ENCODE results near the gene CSF2RB. TPM values are rescaled to one million over a fixed set of nuclear protein-coding genes. Genes with fewer than 3 reads are reported as not detected.

Gene CSF2RB
- total RNA-seq, 4 donors from 2014 or later, result 1.2 to 9.7 (median 6.0) TPM

DNA sequence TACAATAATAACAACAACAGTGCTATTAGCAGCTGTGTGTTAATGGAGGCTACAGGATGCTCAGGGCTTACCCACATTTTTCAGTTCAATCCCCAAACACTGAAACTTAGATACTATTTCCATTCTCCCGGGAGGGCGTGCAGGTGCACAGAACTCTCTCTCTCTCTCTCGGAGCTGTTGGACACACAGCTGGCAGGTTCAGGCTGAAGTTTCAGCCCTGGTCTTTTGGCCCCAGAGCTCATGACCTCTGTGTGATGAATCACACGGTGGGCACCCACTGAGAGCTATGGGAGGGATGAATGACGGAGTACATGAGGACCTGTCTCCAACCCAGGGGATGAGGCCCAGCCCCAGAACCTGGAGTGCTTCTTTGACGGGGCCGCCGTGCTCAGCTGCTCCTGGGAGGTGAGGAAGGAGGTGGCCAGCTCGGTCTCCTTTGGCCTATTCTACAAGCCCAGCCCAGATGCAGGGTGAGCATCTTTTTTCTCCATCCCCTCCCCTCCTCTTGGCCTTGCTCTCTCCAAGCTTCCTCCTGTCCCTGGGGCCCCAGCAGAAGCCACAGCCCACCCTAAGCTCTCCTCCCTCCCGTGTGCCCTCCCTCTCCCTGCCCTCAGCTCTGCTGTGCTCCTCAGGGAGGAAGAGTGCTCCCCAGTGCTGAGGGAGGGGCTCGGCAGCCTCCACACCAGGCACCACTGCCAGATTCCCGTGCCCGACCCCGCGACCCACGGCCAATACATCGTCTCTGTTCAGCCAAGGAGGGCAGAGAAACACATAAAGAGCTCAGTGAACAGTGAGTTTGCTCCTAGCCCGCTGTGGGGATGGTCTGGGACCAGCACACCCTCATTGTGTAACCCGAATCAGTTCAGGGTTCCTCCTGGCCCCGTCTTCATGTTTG, 16.9 kb downstream of the CSF2RB start:
- no peak for TF ChIP-seq POLR2A (IDR thresholded peaks at IDR 0.05)
- TF ChIP-seq EP300 (IDR thresholded peaks at IDR 0.05; ENCODE audit: low read depth), result no peak
- peak in 1 of 3 donors; percentile 40 for TF ChIP-seq POLR2AphosphoS5 (IDR thresholded peaks at IDR 0.05)
- TF ChIP-seq, protein P1, sequence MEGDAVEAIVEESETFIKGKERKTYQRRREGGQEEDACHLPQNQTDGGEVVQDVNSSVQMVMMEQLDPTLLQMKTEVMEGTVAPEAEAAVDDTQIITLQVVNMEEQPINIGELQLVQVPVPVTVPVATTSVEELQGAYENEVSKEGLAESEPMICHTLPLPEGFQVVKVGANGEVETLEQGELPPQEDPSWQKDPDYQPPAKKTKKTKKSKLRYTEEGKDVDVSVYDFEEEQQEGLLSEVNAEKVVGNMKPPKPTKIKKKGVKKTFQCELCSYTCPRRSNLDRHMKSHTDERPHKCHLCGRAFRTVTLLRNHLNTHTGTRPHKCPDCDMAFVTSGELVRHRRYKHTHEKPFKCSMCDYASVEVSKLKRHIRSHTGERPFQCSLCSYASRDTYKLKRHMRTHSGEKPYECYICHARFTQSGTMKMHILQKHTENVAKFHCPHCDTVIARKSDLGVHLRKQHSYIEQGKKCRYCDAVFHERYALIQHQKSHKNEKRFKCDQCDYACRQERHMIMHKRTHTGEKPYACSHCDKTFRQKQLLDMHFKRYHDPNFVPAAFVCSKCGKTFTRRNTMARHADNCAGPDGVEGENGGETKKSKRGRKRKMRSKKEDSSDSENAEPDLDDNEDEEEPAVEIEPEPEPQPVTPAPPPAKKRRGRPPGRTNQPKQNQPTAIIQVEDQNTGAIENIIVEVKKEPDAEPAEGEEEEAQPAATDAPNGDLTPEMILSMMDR (IDR thresholded peaks at IDR 0.05), result no peak
- no peak overlapping the region for H3K4me3 ChIP-seq
- in situ Hi-C loops (cut with MboI; ENCODE audit: low pct_ligation_motif_present in 1 of 4, low pct_unique_long_range_greater_than_20kb in 1 of 4, low sequenced_read_pairs in 3 of 4), result no loop called here
- H3K4me1 ChIP-seq, result no peaks in the 10 kb centered on the region
- H3K9me3 ChIP-seq, result no peaks in the 10 kb centered on the region
- intact Hi-C loops (cut with DNase I; ENCODE audit: low total_unique reads), result no loop called here
- H3K27ac ChIP-seq, result peak overlapping the region in 1 of 4 donors; percentile 48
- DNase-seq, result peak; percentile 45
- WGBS, 2 donors (ENCODE audit: low coverage in 1 of 2), result 70% methylated on average over 20 of the region's 20 CpGs; no CpG with 5 or more reads in 1 of the 2 donors
- H3K36me3 ChIP-seq, result no peaks in the 10 kb centered on the region
- peaks cover 5% of the 10 kb centered on the region for H3K27me3 ChIP-seq

DNA sequence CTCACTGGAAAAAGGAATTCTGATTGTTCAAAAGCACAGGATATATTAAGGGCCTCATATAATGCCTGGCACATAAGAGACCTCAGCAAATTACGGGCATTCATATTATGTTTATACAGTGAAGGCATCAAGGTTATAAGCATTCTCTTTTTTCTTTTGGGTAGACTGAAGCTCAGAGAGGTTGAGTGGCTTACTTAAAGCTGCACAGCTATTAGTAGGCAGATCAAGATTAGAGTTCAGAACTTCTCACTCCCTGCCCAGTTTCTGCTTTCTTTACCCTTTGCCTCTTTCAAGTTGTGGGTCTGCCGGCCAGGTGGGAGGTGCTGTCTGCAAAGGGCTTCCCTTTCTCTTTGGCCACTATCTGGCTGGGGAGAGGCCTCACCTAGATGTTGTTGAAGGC, 18.0 kb downstream of the CSF2RB start:
- 50 to 51% methylated on average over 1 to 2 of the region's 2 CpGs for WGBS, 2 donors (ENCODE audit: low coverage in 1 of 2)
- Histone ChIP-seq H3K4me1 (no peaks in the 10 kb centered on the region), H3K9me3 (no peaks in the 10 kb centered on the region), H3K27me3 (peaks cover 5% of the 10 kb centered on the region), H3K27ac (no peak overlapping the region), H3K36me3 (no peaks in the 10 kb centered on the region), H3K4me3 (no peak overlapping the region)
- TF ChIP-seq EP300 (IDR thresholded peaks at IDR 0.05; ENCODE audit: low read depth) (no peak), POLR2A (IDR thresholded peaks at IDR 0.05) (no peak), POLR2AphosphoS5 (IDR thresholded peaks at IDR 0.05) (no peak)
- TF ChIP-seq, protein P1 (IDR thresholded peaks at IDR 0.05), result no peak
- in situ Hi-C loops (cut with MboI; ENCODE audit: low pct_ligation_motif_present in 1 of 4, low pct_unique_long_range_greater_than_20kb in 1 of 4, low sequenced_read_pairs in 3 of 4), result no loop called here
- intact Hi-C loops (cut with DNase I; ENCODE audit: low total_unique reads), result no loop called here
- no peak for DNase-seq

DNA sequence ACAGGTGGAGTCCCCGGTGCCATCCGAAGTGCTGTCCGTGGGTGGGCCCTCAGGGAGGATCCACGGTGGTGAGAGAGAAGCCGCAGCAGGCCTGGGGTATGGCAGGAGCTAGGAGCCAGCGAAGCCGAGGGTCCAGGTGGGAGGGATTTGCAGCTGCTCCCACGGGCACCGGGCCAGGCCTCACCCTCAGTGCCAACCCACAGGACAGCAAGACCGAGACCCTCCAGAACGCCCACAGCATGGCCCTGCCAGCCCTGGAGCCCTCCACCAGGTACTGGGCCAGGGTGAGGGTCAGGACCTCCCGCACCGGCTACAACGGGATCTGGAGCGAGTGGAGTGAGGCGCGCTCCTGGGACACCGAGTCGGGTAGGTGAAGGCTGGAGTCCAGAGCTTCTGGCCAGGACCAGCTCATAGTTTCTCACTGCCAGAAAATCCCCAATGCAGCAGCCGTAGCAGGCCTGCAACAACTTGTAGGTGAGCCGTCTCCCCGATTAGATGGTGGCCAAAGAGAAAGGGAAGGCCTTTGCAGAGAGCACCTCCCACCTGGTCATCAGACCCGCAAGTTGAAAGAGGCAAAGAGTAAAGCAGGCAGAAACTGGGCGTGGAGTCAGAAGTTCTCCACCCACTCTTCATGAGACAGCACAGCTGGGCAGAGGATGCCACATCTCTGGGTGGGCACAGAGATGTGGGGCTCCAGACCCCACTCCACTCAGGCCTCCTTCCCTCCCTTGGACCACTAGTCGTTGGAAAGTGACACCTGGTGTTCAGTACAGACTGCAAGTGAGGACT, 20.4 kb downstream of the CSF2RB start:
- no peak overlapping the region for H3K27ac ChIP-seq
- H3K4me3 ChIP-seq, result no peak overlapping the region
- no peak for TF ChIP-seq POLR2AphosphoS5 (IDR thresholded peaks at IDR 0.05)
- no peak for TF ChIP-seq POLR2A (IDR thresholded peaks at IDR 0.05)
- TF ChIP-seq EP300 (IDR thresholded peaks at IDR 0.05; ENCODE audit: low read depth), result no peak
- H3K36me3 ChIP-seq, result no peaks in the 10 kb centered on the region
- peaks cover 5% of the 10 kb centered on the region for H3K27me3 ChIP-seq
- in situ Hi-C loops (cut with MboI; ENCODE audit: low pct_ligation_motif_present in 1 of 4, low pct_unique_long_range_greater_than_20kb in 1 of 4, low sequenced_read_pairs in 3 of 4), result no loop called here
- no peak for DNase-seq
- no peaks in the 10 kb centered on the region for H3K4me1 ChIP-seq
- no peaks in the 10 kb centered on the region for H3K9me3 ChIP-seq
- intact Hi-C loops (cut with DNase I; ENCODE audit: low total_unique reads), result no loop called here
- WGBS, 2 donors (ENCODE audit: low coverage in 1 of 2), result 90% methylated on average over 22 of the region's 25 CpGs; no CpG with 5 or more reads in 1 of the 2 donors

DNA sequence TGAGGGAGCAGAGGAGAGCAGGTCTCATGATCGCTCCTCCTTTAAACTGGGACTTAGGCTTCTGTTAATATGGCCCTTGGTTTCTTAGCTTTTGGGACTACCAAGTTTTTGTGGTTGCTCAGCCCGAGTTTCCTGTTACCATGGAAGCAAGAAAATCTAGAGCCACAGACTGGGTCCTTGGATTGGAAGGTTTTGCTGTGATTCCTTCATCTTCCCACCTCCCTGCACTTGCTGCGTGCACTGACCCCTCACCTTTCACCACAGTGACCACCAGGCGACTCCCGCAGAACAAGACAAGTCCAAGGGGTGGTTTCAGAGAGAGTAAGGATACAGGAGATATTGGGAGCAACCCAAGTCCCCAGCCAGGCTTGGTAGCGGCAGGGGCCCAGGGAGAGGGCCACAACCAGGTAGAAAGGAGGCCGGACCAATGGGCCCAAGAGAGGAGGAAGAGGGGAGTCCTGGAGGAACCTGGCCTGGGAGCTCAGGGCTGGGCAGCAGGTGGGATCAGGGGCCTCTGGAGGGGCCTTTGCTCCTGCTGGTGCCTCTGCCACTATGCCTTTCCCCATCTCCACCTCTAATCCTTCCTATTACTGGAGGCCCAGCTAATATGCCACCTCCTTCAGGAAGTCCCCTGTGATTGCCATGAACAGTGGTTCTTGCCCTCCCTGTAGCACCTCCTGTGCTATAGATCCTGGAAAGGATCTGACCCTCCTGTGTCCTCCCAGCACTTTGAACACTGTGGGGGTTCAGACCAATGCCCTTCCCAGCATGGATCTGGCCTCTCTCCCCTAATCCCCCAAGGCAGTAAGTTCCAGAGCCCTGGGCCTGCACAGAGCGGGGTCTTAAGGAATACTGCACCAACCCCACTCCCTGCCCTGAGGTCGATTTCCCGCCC, 21.2 kb downstream of the CSF2RB start:
- in situ Hi-C loops (cut with MboI; ENCODE audit: low pct_ligation_motif_present in 1 of 4, low pct_unique_long_range_greater_than_20kb in 1 of 4, low sequenced_read_pairs in 3 of 4), result no loop called here
- WGBS, 2 donors (ENCODE audit: low coverage in 1 of 2), result 93% methylated on average over 10 of the region's 10 CpGs; no CpG with 5 or more reads in 1 of the 2 donors

More for the DNA sequence above, 21.2 kb downstream of the CSF2RB start:
- Histone ChIP-seq H3K4me1 (no peaks in the 10 kb centered on the region), H3K27me3 (no peaks in the 10 kb centered on the region), H3K9me3 (no peaks in the 10 kb centered on the region), H3K4me3 (no peak overlapping the region), H3K27ac (no peak overlapping the region), H3K36me3 (no peaks in the 10 kb centered on the region)
- no peak for DNase-seq
- TF ChIP-seq POLR2A (IDR thresholded peaks at IDR 0.05) (no peak), EP300 (IDR thresholded peaks at IDR 0.05; ENCODE audit: low read depth) (no peak), POLR2AphosphoS5 (IDR thresholded peaks at IDR 0.05) (no peak)
- TF ChIP-seq, protein P1 (IDR thresholded peaks at IDR 0.05), result no peak
- intact Hi-C loops (cut with DNase I; ENCODE audit: low total_unique reads), result loop anchor here (5.0 kb wide), 1 partner anchor 47 kb away; no protein-coding TSS in a partner anchor
